HG03342 (cell line): ENCODE measurements around the gene KIF26B.

ENCODE experiments used
- ATAC-seq: cut with Tn5 transposase; IDR thresholded peaks from one replicate; pipeline ENCODE4 v1.9.1; 2021; ENCODE audit warnings: mild to moderate bottlenecking, moderate library complexity; ENCODE audit not compliant: unreplicated experiment

The KIF26B gene

DNA sequence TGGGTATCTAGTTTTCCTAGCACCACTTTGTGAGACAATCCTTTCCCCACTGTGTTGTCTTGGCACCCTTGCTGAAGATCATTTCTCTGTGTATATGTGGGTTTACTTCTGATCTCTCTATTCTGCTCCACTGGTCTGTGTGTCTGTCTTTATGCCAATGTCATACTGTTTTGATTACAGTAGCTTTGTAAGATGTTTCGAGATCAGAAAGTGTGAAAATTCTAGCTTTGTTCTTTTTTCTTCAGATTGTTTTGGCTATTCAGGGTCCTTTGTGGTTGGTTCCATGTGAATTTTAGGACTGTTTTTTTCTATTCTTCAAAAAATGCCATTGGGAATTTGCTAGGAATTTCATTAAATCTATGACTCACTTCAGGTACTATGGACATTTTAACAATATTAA, 116.2 kb downstream of the KIF26B start:
- no peak for ATAC-seq

DNA sequence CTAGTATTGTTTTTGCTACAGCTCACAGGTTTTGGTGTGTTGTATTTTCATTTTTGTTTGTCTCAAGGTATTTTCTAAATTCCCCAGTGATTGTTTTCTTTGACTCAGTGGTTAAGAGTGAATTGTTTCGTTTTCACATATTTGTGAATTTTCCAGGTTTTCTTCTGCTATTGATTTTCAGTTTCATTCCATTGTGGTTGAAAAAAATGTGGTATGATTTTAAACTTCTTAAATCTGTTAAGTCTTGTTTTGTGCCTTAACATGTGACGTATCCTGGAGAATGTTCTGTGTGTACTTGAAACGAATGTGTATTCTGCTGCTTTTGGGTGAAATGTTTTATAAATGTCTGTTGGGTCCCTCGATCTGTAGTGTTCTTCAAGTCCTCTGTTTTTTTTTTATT, 117.9 kb downstream of the KIF26B start:
- ATAC-seq, result no peak

DNA sequence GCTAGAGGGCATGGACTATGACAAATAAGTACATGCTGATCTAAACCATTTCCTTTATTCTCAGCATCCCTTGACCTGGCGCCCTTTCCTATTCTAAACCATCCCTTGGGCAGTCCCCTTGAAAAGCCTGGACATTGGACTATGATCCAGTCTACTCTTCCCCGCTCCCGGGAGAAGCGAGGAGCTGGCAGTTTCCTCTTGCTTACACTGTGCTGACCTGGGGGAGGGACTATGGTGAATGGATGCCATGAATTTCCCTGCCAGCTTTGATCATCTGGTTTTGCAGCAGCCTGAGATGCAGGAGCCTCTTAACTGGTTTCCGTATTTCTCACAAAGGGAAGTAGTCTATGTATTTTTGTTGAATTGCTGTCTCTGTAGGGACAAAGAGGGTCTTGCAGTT, 121.7 kb downstream of the KIF26B start:
- ATAC-seq, result no peak

DNA sequence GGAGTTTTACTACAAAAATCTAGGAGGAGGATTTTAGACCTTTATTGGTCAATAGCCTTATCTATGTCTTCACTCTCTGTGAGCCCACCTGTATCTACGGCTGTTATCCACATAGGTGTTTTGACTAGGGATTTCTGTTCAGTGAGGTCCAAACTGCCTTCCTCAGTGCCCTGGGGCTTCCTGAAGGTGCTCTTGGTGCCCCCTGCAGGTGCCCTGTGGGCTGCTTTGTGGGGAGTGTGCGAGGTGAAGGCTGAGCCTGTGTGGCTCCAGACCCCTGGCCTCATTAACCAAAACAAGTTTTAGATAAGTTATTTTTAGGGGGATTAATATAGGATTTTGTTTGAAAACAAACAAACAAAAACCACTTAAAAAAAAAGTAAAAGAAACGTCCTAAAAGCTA, 122.5 kb downstream of the KIF26B start:
- ATAC-seq, result no peak

DNA sequence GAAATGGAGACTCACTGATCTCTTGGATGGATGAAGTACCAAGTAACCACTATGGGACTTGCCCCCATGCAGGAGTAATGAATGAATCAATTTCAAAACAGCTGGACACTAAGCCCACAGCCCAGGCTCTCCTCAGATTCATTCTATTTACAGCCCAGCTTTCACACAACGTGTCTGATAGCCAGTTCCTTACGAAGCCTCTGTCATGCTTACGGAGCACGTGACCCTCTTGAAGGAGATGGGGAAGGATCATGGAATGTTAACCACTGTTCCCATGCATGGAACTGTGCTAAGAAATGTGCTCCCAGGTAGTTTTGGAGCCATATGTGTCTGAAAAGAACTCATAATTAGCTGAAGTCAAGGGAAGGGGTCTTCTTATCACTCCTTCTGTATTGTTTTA, 124.1 kb downstream of the KIF26B start:
- ATAC-seq, result no peak

DNA sequence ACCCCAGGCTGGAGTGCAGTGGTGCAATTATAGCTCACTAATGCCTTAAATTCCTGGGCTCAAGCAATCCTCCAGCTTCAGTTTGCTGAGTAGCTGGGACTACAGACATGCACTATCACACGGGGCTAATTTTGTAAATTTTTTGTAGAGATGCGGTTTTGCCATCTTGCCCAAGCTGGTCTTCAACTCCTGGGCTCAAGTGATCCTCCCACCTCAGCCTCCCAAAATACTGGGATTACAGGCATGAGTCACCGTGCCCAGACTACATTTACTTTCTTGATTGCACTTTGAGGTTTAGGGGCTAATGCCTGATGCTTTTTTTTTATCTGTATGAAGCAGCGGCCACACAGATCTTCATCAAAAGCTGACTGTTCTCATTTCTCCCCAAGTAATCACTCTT, 124.6 kb downstream of the KIF26B start:
- no peak for ATAC-seq

DNA sequence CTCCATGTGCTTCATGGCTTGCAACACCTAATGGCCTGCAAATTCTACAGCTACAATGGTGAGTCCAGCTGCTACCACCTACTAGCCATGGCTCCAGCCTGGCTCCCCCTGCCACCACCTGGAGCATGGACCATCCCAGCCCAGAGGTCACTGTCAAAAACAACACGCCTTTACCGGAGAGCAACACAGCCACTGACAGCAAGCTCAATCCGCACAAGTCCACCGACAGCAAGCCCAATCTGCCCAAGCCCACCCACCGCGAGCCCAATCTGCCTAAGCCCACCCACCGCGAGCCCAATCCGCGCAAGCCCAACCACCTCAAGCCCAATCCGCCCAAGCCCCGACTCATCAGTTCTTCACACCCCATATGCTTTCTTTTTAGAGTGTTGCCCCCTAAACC, 128.2 kb downstream of the KIF26B start:
- no peak for ATAC-seq

DNA sequence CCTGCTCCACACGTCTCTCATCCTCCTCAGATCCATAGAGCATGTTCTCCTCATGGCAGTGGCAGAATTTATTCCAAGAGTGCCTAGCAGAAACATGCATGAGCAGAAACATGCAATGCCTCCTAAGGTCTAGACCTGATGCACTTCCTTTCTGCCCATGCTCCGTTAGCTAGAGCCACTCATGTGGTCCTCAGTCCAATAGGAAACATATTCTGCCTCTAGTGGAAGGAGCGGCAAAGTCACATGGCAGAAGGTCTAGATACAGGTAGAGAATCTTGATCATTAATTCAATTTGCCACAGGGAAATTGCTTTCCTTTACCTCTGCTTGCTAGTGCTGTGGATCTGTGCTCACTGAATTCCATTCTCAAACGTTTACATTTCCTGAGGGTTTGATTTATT, 130.4 kb downstream of the KIF26B start:
- no peak for ATAC-seq

DNA sequence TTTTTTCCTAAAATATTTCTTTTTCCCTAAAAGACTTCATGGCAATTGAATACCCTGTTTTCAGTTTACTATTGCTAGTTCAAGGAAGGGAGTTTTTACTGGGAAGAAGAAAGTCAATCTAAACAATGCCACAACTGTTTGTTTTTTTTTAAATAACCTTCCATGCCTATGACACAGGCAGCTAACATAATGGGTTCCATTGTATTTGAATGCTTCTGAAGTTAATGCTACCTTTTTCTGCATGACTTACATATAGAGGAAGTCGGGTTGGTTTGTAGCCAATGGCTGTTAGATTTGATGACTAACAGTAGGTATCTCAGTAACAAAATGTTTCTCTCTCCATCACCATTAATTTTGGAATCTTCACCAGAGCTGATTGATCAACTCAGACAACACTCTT, 134.0 kb downstream of the KIF26B start:
- no peak for ATAC-seq

DNA sequence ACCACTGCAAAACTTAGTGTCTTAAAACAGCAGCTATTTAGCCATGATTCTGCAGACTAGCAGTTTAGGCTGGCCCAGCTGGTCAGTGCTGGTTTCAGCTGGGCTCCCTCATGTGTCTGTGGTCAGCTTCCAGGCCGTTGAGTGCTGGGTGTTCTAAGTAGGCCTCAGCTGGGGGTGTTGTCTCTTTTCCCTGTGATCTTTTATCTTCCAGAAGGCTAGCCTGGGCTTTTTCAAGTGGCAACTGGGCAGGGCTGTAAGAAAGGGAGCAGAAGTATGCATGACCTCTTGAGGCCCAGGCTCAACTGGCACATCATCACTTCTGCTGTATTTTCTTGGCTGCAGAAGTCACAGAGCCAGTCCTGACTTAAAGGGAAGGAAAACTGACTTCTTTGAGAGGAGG, 136.1 kb downstream of the KIF26B start:
- ATAC-seq, result no peak

DNA sequence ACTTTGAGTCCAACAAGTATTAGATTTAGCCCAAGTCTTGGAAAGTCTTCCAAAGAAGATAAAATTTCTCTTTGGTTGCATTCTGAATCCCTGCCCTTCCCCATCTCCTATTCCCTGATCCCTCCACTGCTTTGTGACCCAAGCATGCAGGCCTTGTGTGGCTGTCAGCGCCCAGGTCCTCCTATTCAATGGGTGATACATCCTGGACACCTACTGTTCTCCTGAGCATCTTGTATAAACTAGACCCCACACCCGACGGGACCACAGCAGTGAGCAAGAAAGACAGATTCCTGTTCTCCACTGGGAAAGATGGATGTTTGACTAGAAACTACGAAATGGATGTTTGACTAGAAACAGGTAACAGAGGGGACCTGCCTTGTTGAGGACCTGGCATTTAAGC, 136.6 kb downstream of the KIF26B start:
- ATAC-seq, result no peak

DNA sequence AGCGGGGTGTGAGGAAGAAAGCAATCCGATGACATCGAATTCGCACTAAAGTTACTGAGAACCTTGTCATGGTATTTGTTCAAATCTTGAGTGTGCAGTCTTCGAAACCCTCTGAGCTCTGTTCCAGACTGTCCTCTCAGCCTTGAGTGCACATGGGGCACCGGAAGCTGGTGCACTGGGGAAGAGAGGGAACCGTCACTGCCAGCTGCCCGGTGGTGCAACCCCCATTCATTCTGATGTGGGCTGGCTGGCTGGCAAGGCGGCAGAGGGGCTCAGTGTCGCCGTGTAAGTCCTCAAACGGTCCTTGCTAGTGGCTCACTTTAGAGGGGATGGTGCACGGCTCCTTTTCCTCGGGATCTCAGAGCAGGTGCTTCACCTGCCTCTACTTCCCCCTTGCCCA, 137.4 kb downstream of the KIF26B start:
- ATAC-seq, result no peak

DNA sequence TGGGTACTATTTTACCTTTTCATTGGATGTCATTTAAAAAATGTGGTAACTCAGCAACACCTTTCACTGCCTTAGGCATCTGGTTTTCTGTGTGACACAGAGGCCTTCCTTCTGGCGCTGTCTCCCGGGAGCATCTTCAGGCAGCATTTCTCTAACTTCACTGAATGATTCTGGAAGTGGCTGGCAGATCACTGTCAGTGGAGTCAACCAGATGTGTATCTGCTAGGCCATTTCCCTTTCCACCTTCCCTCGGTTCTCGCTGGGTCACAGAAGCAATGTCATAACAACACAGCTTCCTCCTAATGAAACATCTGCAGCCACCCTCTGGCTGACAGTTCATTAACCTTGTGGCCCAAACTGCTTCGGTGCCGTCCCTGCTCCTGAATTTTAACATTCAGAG, 137.8 kb downstream of the KIF26B start:
- no peak for ATAC-seq

DNA sequence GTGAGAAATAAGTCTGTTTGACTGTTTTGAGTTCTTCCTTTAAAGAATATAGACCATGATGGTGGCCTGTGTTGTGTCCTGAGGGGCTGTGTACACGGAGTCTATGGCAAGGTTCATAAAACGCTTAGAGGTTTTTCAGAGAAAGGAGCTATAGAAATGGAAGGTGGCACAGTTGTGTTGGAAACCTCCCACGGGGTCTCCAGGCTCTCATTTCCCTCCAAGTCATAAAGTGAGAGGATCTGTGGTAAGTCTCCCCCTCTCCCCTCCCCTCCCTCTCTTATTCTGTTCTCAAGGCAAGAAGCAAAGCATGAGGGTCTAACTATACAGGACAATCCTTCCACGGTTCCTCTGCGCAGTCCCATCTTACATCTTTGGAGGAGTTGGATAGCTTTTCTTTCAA, 139.2 kb downstream of the KIF26B start:
- no peak for ATAC-seq

DNA sequence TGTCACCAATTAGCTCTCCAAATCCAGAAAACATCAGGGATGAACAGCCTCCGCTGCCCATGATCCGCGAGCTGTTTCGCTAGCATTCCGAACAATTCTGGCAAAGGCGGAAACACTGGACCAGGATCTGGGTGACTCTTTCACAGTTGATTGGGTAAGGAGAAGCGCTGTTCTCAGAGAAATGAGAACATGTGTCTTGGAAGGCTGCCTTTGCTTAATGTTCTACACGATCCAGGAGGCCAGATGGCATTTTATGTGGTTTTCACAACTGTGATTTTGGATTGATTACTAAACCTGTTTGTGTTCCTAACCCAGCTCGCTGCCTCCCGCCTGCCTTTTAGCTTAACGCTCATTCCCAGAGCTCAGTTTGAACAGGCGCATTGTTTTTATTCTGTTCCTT, 144.0 kb downstream of the KIF26B start:
- ATAC-seq, result no peak

DNA sequence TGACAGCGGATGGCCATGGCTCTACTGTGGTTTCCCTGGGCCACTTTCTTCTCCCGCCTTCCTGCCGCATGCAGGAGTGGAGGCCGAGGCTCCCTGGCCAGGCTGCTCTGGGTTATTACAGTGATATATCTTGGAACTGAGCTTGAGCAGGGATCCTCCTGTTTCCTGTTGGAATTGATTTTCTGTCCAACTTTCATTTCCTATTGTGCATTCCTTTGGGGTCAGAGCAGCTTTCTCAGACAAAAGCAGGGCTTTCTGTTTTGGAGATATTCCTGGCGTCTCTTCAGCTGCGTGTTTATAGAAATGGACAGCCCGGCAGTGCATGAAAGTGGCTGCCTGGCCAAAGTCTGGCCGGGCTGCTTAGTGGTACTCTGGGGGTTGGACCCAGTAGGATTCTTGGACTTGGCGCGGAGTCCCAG, 146.4 kb downstream of the KIF26B start:
- ATAC-seq, result no peak

DNA sequence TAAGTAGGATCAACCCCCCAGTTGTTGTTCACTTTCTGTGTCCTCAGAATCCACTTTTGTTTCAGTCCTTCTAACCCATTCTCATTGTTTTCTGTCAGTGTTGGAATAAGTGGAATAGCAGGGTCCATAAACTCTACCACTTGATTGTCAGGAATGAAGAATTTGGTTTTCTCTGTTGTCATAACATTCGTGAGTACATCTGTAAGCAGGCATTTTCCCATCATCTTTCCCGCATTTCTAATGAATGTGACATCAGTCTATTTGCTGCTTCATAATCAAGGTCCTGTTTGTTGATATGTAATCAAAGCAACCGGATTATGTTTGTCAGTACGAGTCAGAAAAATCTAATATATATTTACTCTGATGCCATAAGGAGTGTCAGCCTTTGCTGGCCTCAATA, 147.1 kb downstream of the KIF26B start:
- no peak for ATAC-seq

DNA sequence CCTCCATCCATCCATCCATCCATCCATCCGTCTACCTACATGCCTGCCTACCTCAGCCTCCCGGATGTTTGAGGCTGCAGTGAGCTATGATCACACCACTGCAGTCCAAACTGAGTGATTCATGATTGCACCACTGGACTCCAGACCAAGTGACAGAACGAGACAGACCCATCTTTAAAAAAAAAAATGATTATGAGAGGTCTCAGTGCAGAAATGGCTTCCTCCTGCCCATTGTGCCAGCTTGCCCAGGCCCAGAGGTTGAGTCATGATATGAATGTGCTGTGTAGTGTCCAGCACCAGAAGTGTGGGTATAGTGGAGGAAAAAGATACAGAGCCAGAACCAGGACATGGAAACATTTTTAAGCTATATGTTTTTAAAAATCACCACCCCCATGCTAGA, 149.9 kb downstream of the KIF26B start:
- no peak for ATAC-seq

DNA sequence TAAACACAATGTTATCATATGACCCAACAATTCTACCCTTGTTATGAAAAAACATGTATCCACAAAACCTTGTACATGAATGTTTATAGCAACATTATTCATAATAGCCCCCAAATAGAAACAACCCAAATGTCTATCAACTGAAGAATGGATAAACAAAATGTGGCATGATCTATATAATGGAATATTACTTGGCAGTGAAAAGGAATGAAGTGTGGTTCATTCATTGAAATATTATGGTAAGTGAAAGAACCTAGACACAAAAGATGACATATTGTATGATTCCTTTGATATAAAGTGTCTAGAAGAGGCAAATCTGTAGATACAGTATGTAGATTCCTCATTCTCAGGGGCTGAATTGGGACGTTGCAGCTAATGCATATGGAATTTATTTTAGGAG, 151.2 kb downstream of the KIF26B start:
- ATAC-seq, result no peak

DNA sequence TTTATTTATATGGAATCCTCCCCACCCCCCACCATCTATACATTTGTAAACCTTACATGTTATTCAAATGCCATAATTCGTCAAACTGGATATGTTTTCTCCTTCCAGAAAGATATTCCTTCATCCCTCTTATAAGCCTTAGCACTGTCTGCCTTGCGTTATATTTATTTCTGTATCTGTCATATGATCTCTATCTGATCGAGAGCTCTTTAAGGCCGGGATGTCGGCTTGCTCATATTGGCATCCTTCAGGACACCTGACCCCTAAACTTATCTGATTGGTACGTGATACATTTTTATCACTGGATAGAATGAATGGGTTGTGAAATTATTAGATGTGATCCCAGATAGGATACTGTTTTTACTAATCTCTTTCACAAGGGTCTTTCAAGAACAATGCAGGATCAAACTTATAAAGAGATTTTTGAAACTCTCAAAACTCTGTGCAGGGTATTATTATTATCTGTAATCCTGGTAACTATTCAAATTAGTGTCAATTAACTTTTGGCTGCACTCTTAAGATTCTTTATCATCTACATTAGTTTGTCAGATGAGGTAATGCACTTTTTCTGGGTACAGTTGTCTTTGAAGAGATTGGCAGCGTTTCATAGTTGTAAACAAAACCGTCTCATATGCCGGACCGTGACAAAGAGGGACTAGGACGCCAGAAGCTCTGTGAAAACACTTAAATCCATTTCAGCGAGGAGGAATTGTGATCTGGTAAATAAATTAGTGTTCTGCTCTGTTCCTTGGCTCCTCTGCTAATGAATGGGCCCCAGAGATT, 152.0 kb downstream of the KIF26B start:
- ATAC-seq, result no peak

DNA sequence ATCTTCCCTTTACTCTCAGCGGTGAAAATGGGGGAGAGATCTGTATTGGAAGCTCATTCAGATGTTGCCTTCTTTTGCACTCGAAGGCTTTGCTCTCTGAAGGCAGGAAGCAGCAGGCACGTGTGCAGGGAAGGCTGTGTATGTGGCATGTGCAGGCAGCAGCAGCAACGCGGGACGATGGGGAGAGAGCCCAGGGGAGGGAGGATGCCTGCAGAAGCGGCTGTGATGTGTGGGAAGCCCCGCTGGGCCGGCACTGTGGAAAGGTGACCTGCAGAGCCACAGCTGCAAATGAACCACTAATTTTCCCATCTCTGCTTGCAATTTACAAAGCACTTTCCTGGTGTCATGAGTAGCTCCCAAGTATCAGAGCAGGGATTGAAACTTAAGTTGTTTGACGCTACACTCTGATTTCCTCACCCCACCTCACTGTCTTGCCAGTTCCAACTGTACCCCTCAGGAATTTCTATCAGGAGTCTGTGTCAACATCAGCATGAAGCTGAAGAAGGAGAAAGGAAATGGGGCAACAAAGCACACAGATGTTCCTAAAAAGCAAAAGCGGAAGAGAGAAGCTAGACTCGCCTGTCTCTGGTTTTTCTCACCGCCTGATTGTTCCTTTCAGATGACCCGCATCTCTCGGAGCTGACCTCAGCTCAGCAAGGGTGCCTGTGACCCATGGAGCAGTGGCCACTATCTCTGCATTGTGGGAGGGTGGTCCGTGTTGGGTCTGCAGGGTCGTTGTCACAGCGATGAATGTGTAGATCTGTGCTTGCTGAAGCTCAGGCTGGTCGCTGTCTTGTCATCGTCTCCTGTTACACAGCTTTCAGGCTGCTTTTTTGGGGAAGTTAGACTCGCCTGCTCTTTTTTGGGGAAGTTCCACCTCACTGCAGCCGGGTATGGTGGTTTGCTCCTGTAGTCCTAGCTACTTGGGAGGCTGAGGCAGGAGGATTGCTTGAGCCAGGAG, 156.1 kb downstream of the KIF26B start:
- peak; percentile 73 for ATAC-seq

DNA sequence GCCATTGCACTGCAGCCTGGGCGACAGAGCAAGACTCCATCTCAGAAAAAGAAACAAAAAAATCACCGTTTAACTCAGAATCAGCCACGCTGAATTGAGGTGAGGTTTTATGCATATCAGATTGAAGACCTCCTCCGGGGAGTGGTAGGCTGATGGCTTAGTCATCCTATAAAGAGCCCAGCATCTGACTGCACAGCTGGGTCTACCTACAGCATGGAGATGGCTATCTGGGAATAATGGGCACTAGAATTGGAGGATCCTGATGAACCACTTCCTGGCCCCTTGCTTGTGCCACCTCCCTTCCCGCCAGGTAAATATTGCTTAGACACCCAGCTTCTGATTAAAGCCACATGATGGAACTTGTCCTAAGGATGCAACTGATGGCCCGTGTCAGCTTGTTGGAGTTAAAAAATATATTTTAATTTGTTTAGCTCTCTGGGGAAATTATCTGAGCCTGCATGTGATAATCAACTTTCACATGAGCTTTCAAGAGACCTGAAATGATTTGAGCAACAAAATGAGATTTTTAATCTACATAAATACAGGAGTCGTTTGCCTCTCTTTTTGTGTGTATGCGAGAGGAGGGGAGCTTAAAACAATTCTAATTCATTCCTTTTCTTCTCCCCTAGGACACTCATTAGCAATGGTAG, 157.2 kb downstream of the KIF26B start:
- ATAC-seq, result no peak
